Muscle layer of colon (tissue), 2 donors: ENCODE results near the gene LDB2.

ENCODE experiments used
- H3K27ac ChIP-seq: one replicate; pipeline ENCODE4 v1.7.0; 2013; ENCODE audit warnings: low read depth, mild to moderate bottlenecking, low read length, moderate library complexity
- H3K27me3 ChIP-seq, 2 donors: one replicate each; pipeline ENCODE4 v1.7.0; 2013; ENCODE audit warnings: low read length in 2 of 2, mild to moderate bottlenecking in 2 of 2; ENCODE audit not compliant: insufficient read depth in 2 of 2, control insufficient read depth in 1 of 2
- H3K36me3 ChIP-seq: one replicate; pipeline ENCODE4 v1.7.0; 2013; ENCODE audit warnings: mild to moderate bottlenecking, low read length; ENCODE audit not compliant: insufficient read depth
- H3K4me1 ChIP-seq: one replicate; pipeline ENCODE4 v1.7.0; 2013; ENCODE audit warnings: mild to moderate bottlenecking, low read length; ENCODE audit not compliant: insufficient read depth
- H3K4me3 ChIP-seq, 2 donors: one replicate each; pipeline ENCODE4 v1.7.0; 2013; ENCODE audit warnings: low read length in 2 of 2, low read depth in 1 of 2, mild to moderate bottlenecking in 1 of 2, moderate library complexity in 1 of 2
- H3K9ac ChIP-seq: one replicate; pipeline ENCODE4 v1.7.0; 2013; ENCODE audit warnings: low read length
- H3K9me3 ChIP-seq: one replicate; pipeline ENCODE4 v1.7.0; 2013; ENCODE audit warnings: mild to moderate bottlenecking, low read length
- donor health status: abdominal sarcoma.
- donor health status: Adenocarcinoma of cecum.

Gene LDB2

DNA sequence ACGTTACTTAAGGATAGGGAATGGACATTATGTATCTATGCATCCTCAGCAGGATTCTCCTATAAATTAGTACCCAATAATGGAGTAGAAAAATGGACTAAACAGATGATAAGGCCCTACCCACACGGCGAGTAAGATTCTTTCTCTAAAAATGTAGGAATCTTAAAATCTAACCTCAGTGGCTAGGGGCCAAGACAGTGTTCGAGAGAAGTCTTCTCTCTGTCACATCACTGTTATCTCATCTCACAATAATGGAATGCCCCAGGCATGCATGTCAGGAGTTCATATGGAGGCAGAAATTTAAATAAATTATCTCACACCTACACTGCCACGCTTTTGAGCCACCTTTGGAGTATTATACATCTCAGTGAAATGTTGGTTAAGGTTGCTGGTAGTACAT lies 132.9 kb downstream of the LDB2 start:
- Histone ChIP-seq H3K9ac (no peak overlapping the region), H3K36me3 (no peaks in the 10 kb centered on the region), H3K27me3 (no peaks in the 10 kb centered on the region), H3K4me1 (no peaks in the 10 kb centered on the region), H3K4me3 (no peak overlapping the region), H3K9me3 (no peaks in the 10 kb centered on the region), H3K27ac (no peak overlapping the region)

DNA sequence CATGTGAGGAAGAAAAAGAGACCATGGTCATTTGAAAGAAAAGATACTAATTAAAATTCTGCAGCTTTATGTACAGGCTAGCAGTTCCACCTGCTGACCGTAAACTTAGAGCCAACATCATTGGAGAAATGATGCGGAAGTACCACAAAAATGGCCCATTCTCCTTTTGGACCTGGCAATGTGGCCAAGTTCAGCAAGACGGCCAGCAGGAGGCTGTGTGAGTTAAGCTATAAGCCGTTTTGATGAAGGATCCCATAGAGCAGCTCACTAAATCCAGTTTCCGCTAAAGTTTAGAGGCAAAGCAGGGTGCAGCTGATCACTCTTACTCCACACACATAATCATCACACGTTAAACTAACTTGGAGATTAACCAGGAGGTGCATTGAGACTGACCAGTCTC lies 133.8 kb downstream of the LDB2 start:
- H3K36me3 ChIP-seq, result no peaks in the 10 kb centered on the region
- no peaks in the 10 kb centered on the region for H3K9me3 ChIP-seq
- H3K4me3 ChIP-seq, result no peak overlapping the region
- H3K27ac ChIP-seq, result no peak overlapping the region
- no peaks in the 10 kb centered on the region for H3K27me3 ChIP-seq
- H3K4me1 ChIP-seq, result no peaks in the 10 kb centered on the region
- H3K9ac ChIP-seq, result no peak overlapping the region

- Histone ChIP-seq H3K27me3 (no peaks in the 10 kb centered on the region), H3K4me3 (no peak overlapping the region), H3K9me3 (no peaks in the 10 kb centered on the region), H3K27ac (no peak overlapping the region), H3K4me1 (no peaks in the 10 kb centered on the region), H3K36me3 (no peaks in the 10 kb centered on the region), H3K9ac (no peak overlapping the region)
Measured at GRCh38 chr4:16760617-16761363, 137.7 kb downstream of the LDB2 start.

- H3K9me3 ChIP-seq, result no peaks in the 10 kb centered on the region
- no peaks in the 10 kb centered on the region for H3K36me3 ChIP-seq
- no peak overlapping the region for H3K27ac ChIP-seq
- no peak overlapping the region for H3K4me3 ChIP-seq
- H3K27me3 ChIP-seq, result no peaks in the 10 kb centered on the region
- no peak overlapping the region for H3K9ac ChIP-seq
- no peaks in the 10 kb centered on the region for H3K4me1 ChIP-seq
Measured at GRCh38 chr4:16759931-16760582, 138.4 kb downstream of the LDB2 start.

DNA sequence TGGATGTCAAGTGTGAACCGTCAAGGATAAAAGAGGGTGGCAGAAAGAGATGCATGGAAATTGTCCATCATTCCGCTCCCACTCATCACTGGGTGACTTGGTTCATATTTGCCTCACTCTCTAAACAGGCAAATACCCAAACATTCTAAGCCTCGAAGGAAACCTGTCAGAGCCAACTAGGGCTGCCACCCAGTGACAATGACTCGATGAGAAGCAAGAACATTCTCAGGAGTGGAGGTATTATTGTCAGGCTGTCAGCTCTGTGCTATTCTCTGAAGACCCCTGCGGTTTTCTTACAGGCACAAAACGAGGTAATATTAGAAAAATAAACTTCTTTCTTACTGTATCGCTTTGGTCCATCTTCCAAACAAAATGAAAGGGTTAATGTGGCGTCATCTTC lies 139.6 kb downstream of the LDB2 start:
- no peak overlapping the region for H3K27ac ChIP-seq
- no peaks in the 10 kb centered on the region for H3K36me3 ChIP-seq
- H3K4me1 ChIP-seq, result no peaks in the 10 kb centered on the region
- no peak overlapping the region for H3K4me3 ChIP-seq
- H3K9me3 ChIP-seq, result no peaks in the 10 kb centered on the region
- H3K27me3 ChIP-seq, result no peaks in the 10 kb centered on the region
- H3K9ac ChIP-seq, result no peak overlapping the region

DNA sequence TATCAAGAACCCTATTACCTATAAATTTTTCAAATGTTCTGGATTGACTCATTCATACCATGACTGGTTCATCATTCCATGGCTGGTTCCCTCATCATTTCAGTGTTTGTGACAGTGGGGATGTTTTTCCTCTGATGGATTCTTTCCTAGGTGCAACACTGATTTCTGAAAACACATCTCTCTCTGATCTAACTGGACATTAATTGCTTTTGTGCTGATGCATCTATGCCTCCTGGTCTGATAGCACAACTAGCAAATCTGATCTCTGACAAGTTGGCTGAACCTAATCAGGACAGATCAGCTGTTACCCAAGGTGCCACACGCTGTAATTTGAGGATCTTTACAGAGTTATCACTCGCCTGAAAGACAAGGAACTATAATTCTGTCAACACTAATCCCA lies 140.2 kb downstream of the LDB2 start:
- Histone ChIP-seq H3K4me1 (no peaks in the 10 kb centered on the region), H3K4me3 (no peak overlapping the region), H3K27me3 (no peaks in the 10 kb centered on the region), H3K27ac (no peak overlapping the region), H3K9me3 (no peaks in the 10 kb centered on the region), H3K9ac (no peak overlapping the region), H3K36me3 (no peaks in the 10 kb centered on the region)

DNA sequence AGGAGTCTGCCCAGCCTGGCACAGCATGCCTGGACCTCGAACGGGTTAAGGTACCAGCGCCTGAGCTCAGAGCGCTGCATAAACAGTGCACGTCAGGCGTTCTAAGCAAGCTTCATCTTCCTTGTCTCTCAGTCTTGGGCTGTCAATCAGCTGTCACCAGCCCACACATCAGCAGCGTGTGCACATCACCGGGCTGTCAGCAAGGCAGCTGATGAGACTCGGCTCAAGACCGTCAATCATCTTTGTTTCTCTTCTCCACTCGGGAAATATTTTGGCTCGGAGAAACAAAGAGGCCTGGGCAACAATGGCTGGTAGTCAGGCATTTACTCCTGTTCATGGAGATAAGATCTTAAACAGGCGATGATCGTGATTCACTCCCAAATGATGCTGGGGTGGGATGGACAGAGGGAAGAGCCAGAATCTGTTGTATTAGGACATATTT lies 141.3 kb downstream of the LDB2 start:
- no peak overlapping the region for H3K27ac ChIP-seq
- H3K9me3 ChIP-seq, result no peaks in the 10 kb centered on the region
- H3K27me3 ChIP-seq, result no peaks in the 10 kb centered on the region
- no peak overlapping the region for H3K9ac ChIP-seq
- no peaks in the 10 kb centered on the region for H3K4me1 ChIP-seq
- no peak overlapping the region for H3K4me3 ChIP-seq
- no peaks in the 10 kb centered on the region for H3K36me3 ChIP-seq

- no peaks in the 10 kb centered on the region for H3K36me3 ChIP-seq
- no peak overlapping the region for H3K4me3 ChIP-seq
- H3K27ac ChIP-seq, result no peak overlapping the region
- H3K27me3 ChIP-seq, result no peaks in the 10 kb centered on the region
- H3K9ac ChIP-seq, result no peak overlapping the region
- H3K9me3 ChIP-seq, result no peaks in the 10 kb centered on the region
- H3K4me1 ChIP-seq, result no peaks in the 10 kb centered on the region
Measured at GRCh38 chr4:16754104-16754503, 144.3 kb downstream of the LDB2 start.

DNA sequence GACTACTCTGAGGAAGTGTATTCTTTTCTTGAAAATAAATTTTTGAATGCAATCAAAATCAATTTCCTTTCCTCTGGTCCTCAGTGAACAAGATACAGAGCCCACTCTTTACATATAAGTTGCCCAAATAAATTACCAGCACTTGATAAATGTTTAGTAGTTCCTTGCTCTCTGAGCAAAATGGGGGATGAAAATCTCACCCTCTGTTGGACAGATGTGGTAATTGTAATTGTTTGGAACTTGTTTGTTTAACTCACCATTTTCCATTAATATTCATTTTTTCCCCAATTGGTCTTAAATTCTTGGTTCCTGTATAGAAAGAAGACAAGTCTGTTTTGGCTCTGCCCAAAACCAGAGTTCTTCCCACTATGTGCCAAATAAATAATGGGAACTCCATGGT lies 146.3 kb downstream of the LDB2 start:
- no peaks in the 10 kb centered on the region for H3K4me1 ChIP-seq
- no peaks in the 10 kb centered on the region for H3K36me3 ChIP-seq
- no peak overlapping the region for H3K27ac ChIP-seq
- no peak overlapping the region for H3K4me3 ChIP-seq
- no peak overlapping the region for H3K9ac ChIP-seq
- no peaks in the 10 kb centered on the region for H3K9me3 ChIP-seq
- no peaks in the 10 kb centered on the region for H3K27me3 ChIP-seq

DNA sequence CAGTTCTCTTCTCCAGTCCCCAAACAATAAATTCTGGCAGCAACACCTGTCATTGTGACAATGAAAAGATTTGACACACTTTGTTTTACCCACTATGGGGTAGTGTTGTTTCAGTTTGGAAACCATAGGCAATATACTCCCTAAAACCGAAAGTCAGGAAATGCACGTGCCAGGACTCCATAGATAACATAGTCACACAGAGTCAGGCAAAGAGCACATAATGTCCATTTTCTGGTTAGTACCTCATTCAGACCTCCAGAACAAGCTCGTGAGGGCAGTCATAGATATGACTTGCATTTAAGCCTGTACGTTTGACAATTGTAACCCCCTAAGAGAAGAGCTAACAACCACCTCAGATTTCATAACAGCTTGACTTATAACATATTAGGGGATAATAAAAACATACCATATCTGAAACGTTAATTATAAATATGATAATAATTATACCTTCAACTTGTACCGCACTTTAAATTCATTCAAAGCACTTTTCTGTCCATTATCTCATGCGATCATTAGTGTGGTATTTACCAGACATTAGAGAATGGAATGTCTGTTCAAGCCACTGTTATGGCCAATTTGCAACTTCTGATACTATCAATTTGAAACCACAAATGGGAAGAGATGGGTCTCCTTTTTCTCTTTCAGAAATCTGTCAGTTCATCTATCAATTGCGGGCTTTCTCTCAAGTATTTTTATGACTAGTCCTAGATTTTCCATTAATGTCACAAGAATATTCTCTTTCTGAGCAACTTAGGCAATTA lies 147.4 kb downstream of the LDB2 start:
- H3K9me3 ChIP-seq, result no peaks in the 10 kb centered on the region
- H3K27ac ChIP-seq, result no peak overlapping the region
- H3K4me1 ChIP-seq, result no peaks in the 10 kb centered on the region
- H3K9ac ChIP-seq, result no peak overlapping the region
- no peaks in the 10 kb centered on the region for H3K27me3 ChIP-seq
- H3K4me3 ChIP-seq, result no peak overlapping the region
- no peaks in the 10 kb centered on the region for H3K36me3 ChIP-seq

DNA sequence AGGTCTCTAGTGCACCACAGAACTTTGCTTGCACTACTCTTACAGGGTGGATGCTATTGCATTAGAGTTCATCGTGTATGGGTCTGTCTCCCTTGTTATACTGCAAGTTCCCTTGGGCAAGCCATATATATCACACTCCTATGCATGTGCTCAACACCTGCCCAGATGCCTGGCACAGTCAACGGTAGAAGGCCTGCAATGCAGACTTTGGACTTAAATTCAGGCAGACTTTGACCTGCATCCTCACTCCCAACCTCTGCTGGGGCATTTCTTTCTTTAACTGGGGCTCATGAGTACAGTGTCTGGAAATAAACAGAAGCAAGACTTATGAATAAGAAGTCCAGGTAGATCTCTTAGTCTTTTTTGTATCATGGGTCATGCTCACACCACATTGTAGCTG lies 148.2 kb downstream of the LDB2 start:
- Histone ChIP-seq H3K4me3 (no peak overlapping the region), H3K27ac (no peak overlapping the region), H3K9ac (no peak overlapping the region), H3K27me3 (no peaks in the 10 kb centered on the region), H3K9me3 (no peaks in the 10 kb centered on the region), H3K4me1 (no peaks in the 10 kb centered on the region), H3K36me3 (no peaks in the 10 kb centered on the region)
